ENCODE results near the gene KCNJ1.

KCNJ1 gene

GRCh38 chr11:128890216-128890542 lies 23.1 kb upstream of the KCNJ1 start:
- DNase-seq (ENCODE audit: low read depth) = no peak
- peak overlapping the region; percentile 47 for H3K4me3 ChIP-seq (ENCODE audit: low read depth, low read length)
- peak; percentile 18; the same call in 1 of the 2 replicates for TF ChIP-seq CTCF (IDR thresholded peaks at IDR 0.05; ENCODE audit: control insufficient read depth, extremely low read depth, insufficient read depth)

- no peak for DNase-seq (ENCODE audit: low read depth)
- no peak overlapping the region for H3K4me3 ChIP-seq (ENCODE audit: low read depth, low read length)
- no peak for TF ChIP-seq CTCF (IDR thresholded peaks at IDR 0.05; ENCODE audit: control insufficient read depth, extremely low read depth, insufficient read depth)
Observed at GRCh38 chr11:128889657-128890213, 22.6 kb upstream of the KCNJ1 start.

GRCh38 chr11:128888034-128888985 lies 21.2 kb upstream of the KCNJ1 start:
- TF ChIP-seq CTCF (IDR thresholded peaks at IDR 0.05; ENCODE audit: control insufficient read depth, extremely low read depth, insufficient read depth) = no peak
- H3K4me3 ChIP-seq (ENCODE audit: low read depth, low read length) = no peak overlapping the region
- DNase-seq (ENCODE audit: low read depth) = no peak

GRCh38 chr11:128886406-128887124 lies 19.5 kb upstream of the KCNJ1 start:
- peak; percentile 58 for TF ChIP-seq CTCF (IDR thresholded peaks at IDR 0.05; ENCODE audit: control insufficient read depth, extremely low read depth, insufficient read depth)
- no peak overlapping the region for H3K4me3 ChIP-seq (ENCODE audit: low read depth, low read length)
- peak; percentile 44 for DNase-seq (ENCODE audit: low read depth)

- H3K4me3 ChIP-seq (ENCODE audit: low read depth, low read length) = no peak overlapping the region
- peak; percentile 74 for DNase-seq (ENCODE audit: low read depth)
- TF ChIP-seq CTCF (IDR thresholded peaks at IDR 0.05; ENCODE audit: control insufficient read depth, extremely low read depth, insufficient read depth) = peak; percentile 80
Observed at GRCh38 chr11:128884703-128885338, 17.7 kb upstream of the KCNJ1 start.

GRCh38 chr11:128884054-128884453 lies 17.0 kb upstream of the KCNJ1 start:
- H3K4me3 ChIP-seq (ENCODE audit: low read depth, low read length) = no peak overlapping the region
- TF ChIP-seq CTCF (IDR thresholded peaks at IDR 0.05; ENCODE audit: control insufficient read depth, extremely low read depth, insufficient read depth) = no peak
- DNase-seq (ENCODE audit: low read depth) = no peak

Data from LNCaP clone FGC (cell line).